Measurements from ENCODE around the gene SSTR5.

Gene SSTR5

GRCh38 chr16:1123525-1124230 is 51.1 kb downstream of the SSTR5 start:
- Mint-ChIP-seq H3K9me3 (no peaks in the 10 kb centered on the region), H3K27ac (no peak overlapping the region), H3K4me1 (ENCODE audit: low read depth) (no peaks in the 10 kb centered on the region), H3K27me3 (peaks cover 6% of the 10 kb centered on the region), H3K4me3 (no peak overlapping the region), H3K36me3 (ENCODE audit: low read depth) (no peaks in the 10 kb centered on the region)
- intact Hi-C loops (cut with micrococcal nuclease) = no loop called here

GRCh38 chr16:1124291-1124690 is 51.7 kb downstream of the SSTR5 start:
- no peaks in the 10 kb centered on the region for H3K36me3 Mint-ChIP-seq (ENCODE audit: low read depth)
- intact Hi-C loops (cut with micrococcal nuclease) = no loop called here
- no peaks in the 10 kb centered on the region for H3K9me3 Mint-ChIP-seq
- H3K27me3 Mint-ChIP-seq = peaks cover 6% of the 10 kb centered on the region
- H3K4me1 Mint-ChIP-seq (ENCODE audit: low read depth) = no peaks in the 10 kb centered on the region
- no peak overlapping the region for H3K4me3 Mint-ChIP-seq
- no peak overlapping the region for H3K27ac Mint-ChIP-seq

GRCh38 chr16:1124795-1125194 is 52.2 kb downstream of the SSTR5 start:
- Mint-ChIP-seq H3K27me3 (peaks cover 6% of the 10 kb centered on the region), H3K9me3 (no peaks in the 10 kb centered on the region), H3K4me1 (ENCODE audit: low read depth) (no peaks in the 10 kb centered on the region), H3K4me3 (no peak overlapping the region), H3K27ac (no peak overlapping the region), H3K36me3 (ENCODE audit: low read depth) (no peaks in the 10 kb centered on the region)
- intact Hi-C loops (cut with micrococcal nuclease) = no loop called here

- no peak overlapping the region for H3K4me3 Mint-ChIP-seq
- intact Hi-C loops (cut with micrococcal nuclease) = no loop called here
- no peaks in the 10 kb centered on the region for H3K4me1 Mint-ChIP-seq (ENCODE audit: low read depth)
- H3K36me3 Mint-ChIP-seq (ENCODE audit: low read depth) = no peaks in the 10 kb centered on the region
- no peaks in the 10 kb centered on the region for H3K9me3 Mint-ChIP-seq
- H3K27me3 Mint-ChIP-seq = peaks cover 6% of the 10 kb centered on the region
- H3K27ac Mint-ChIP-seq = no peak overlapping the region
Observed at GRCh38 chr16:1125471-1125870, 52.9 kb downstream of the SSTR5 start.

GRCh38 chr16:1126044-1126443 is 53.5 kb downstream of the SSTR5 start:
- H3K4me3 Mint-ChIP-seq = no peak overlapping the region
- no peaks in the 10 kb centered on the region for H3K4me1 Mint-ChIP-seq (ENCODE audit: low read depth)
- intact Hi-C loops (cut with micrococcal nuclease) = no loop called here
- H3K27me3 Mint-ChIP-seq = peaks cover 6% of the 10 kb centered on the region
- H3K9me3 Mint-ChIP-seq = no peaks in the 10 kb centered on the region
- H3K27ac Mint-ChIP-seq = no peak overlapping the region
- H3K36me3 Mint-ChIP-seq (ENCODE audit: low read depth) = no peaks in the 10 kb centered on the region

GRCh38 chr16:1126586-1126985 is 54.0 kb downstream of the SSTR5 start:
- Mint-ChIP-seq H3K4me3 (no peak overlapping the region), H3K27me3 (peaks cover 6% of the 10 kb centered on the region), H3K9me3 (no peaks in the 10 kb centered on the region), H3K36me3 (ENCODE audit: low read depth) (no peaks in the 10 kb centered on the region), H3K4me1 (ENCODE audit: low read depth) (no peaks in the 10 kb centered on the region), H3K27ac (no peak overlapping the region)
- intact Hi-C loops (cut with micrococcal nuclease) = no loop called here

GRCh38 chr16:1127101-1127500 is 54.6 kb downstream of the SSTR5 start:
- Mint-ChIP-seq H3K27me3 (peaks cover 6% of the 10 kb centered on the region), H3K36me3 (ENCODE audit: low read depth) (no peaks in the 10 kb centered on the region), H3K27ac (no peak overlapping the region), H3K4me1 (ENCODE audit: low read depth) (no peaks in the 10 kb centered on the region), H3K9me3 (no peaks in the 10 kb centered on the region), H3K4me3 (no peak overlapping the region)
- intact Hi-C loops (cut with micrococcal nuclease) = no loop called here

- Mint-ChIP-seq H3K4me1 (ENCODE audit: low read depth) (no peaks in the 10 kb centered on the region), H3K27ac (no peak overlapping the region), H3K4me3 (no peak overlapping the region), H3K27me3 (peaks cover 6% of the 10 kb centered on the region), H3K36me3 (ENCODE audit: low read depth) (no peaks in the 10 kb centered on the region), H3K9me3 (no peaks in the 10 kb centered on the region)
- intact Hi-C loops (cut with micrococcal nuclease) = no loop called here
Observed at GRCh38 chr16:1127971-1128715, 55.6 kb downstream of the SSTR5 start.

GRCh38 chr16:1129106-1129960 is 56.8 kb downstream of the SSTR5 start:
- intact Hi-C loops (cut with micrococcal nuclease) = no loop called here
- H3K4me1 Mint-ChIP-seq (ENCODE audit: low read depth) = no peaks in the 10 kb centered on the region
- no peak overlapping the region for H3K4me3 Mint-ChIP-seq
- H3K27ac Mint-ChIP-seq = no peak overlapping the region
- H3K36me3 Mint-ChIP-seq (ENCODE audit: low read depth) = no peaks in the 10 kb centered on the region
- no peaks in the 10 kb centered on the region for H3K9me3 Mint-ChIP-seq
- H3K27me3 Mint-ChIP-seq = peaks cover 7% of the 10 kb centered on the region

- Mint-ChIP-seq H3K36me3 (ENCODE audit: low read depth) (no peaks in the 10 kb centered on the region), H3K4me1 (ENCODE audit: low read depth) (no peaks in the 10 kb centered on the region), H3K27me3 (peaks cover 9% of the 10 kb centered on the region), H3K27ac (no peak overlapping the region), H3K4me3 (no peak overlapping the region), H3K9me3 (no peaks in the 10 kb centered on the region)
- intact Hi-C loops (cut with micrococcal nuclease) = no loop called here
Observed at GRCh38 chr16:1130382-1130781, 57.8 kb downstream of the SSTR5 start.

Data from dendritic cell treated with granulocyte-macrophage colony-stimulating factor and Interleukin-4, amounts not matched to agents 40 ng/mL and 50 ng/mL, for 4 days (primary cell).